T-helper 9 cell (primary cell): ENCODE results near the gene GSG1L.
A peak's percentile ranks its signal among the peaks of the same experiment; 100 is the strongest.
"Not testable (repeated sequence)": the region's sequence is repeated elsewhere in the genome, so short reads cannot be mapped to it uniquely, and the experiment has no call there.

ENCODE experiments used
- DNase-seq: peaks from one replicate; pipeline ENCODE4 v3.0.0-alpha.2; 2020

The GSG1L gene

GRCh38 chr16:27977966-27978365, 85.5 kb downstream of the GSG1L start:
- no peak for DNase-seq

DNA sequence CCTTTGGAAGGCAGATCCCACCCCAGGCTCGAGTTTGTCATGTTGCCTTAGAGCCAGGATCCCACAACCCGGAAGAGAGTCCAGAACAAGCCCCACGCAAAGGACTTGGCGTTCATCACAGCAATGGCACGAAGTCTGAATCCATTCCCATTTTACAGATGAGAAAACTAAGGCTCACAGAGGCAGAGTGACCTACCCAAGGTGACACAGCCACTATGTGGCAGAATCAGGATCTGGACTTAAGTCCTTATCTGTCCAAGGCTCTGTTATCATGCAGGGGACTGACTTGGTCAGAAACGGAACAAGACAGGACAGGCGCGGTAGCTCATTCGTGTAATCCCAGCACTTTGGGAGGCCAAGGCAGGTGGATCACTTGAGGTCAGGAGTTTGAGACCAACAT, 86.5 kb downstream of the GSG1L start:
- no peak for DNase-seq

GRCh38 chr16:27974896-27975540, 88.5 kb downstream of the GSG1L start:
- no peak for DNase-seq

DNA sequence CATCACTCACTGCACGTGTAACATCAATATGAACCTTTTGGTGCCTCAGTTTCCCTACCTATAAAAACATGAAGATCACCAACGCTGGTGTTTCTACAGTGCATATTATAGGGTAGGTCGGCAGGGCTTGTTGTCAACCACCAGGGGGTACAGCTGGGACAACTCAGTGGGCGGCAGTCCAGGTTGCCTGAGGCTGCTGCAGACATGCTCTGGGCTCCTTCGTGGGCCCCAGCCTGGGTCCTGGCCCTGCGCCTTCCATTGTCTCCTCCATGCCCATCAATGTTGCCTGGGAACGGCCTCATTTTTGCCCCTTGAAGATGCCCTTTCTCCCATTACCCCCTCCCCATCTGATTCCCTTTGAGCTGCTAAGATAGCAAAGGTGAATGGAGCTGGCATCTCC, 89.8 kb downstream of the GSG1L start:
- no peak for DNase-seq

- DNase-seq = peak; percentile 6
Observed at GRCh38 chr16:27972500-27972899, 91.0 kb downstream of the GSG1L start.

GRCh38 chr16:27969574-27969973, 93.9 kb downstream of the GSG1L start:
- no peak for DNase-seq

DNA sequence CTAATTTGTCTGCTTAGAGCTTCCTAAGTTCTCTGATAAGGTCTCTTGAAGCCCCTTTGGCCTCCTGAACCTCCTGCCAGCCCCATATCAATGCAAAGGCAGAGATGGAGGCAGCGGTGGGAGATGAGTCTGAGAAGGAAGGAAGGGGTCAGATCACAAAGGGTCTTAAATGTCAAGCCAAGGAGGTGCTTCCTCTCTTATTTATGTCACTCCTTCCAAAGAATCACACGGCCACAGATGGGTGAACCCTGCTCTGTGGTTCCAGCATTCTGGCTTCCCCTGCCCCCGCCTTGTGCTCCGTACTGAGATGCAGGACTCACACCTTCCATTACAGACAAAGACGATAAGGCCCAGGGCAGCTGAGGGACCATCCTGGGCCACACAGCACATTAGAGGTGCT, 96.3 kb downstream of the GSG1L start:
- DNase-seq = no peak

DNA sequence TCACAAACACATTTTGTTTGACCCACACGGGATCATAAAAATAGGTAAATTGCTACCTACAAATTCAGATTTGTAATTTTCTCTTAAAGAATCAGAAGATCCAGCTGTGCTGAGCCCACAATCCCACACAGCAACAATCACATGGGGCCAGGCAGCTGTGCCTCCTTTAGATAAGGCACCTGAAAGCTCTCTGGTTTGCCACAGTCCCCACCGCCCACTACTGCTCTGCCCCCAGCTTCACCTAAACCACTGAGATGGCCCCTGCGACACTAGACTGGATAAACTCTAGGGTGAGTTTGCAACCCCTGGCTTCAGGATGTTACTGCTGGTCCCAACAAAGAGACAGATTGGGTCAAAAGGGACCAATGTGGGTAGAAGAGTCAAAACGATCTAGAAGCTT, 96.8 kb downstream of the GSG1L start:
- no peak for DNase-seq

DNA sequence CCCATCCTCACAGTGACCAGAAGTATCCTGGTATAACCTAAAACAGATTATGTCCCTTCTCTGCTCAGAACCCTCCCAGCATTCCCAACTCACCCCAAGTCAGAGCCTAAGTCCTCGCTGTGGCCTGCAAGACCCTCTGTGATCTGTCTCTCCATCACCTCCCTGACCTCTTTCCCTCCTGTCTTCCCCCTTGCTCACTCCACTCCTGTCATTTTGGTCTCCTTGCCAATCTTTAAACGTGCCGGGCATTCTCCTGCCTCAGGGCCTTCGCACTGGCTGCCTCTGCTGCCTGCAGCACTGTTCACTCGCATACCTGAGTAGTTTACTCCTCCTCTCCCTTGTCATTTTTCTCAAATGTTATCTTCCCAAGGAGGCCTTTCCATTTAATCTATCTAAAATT, 97.7 kb downstream of the GSG1L start:
- DNase-seq = no peak

GRCh38 chr16:27963471-27963965, 100.0 kb downstream of the GSG1L start:
- no peak for DNase-seq

- DNase-seq = no peak
Observed at GRCh38 chr16:27962197-27962596, 101.3 kb downstream of the GSG1L start.

- DNase-seq = no peak
Observed at GRCh38 chr16:27961296-27961620, 102.3 kb downstream of the GSG1L start.

DNA sequence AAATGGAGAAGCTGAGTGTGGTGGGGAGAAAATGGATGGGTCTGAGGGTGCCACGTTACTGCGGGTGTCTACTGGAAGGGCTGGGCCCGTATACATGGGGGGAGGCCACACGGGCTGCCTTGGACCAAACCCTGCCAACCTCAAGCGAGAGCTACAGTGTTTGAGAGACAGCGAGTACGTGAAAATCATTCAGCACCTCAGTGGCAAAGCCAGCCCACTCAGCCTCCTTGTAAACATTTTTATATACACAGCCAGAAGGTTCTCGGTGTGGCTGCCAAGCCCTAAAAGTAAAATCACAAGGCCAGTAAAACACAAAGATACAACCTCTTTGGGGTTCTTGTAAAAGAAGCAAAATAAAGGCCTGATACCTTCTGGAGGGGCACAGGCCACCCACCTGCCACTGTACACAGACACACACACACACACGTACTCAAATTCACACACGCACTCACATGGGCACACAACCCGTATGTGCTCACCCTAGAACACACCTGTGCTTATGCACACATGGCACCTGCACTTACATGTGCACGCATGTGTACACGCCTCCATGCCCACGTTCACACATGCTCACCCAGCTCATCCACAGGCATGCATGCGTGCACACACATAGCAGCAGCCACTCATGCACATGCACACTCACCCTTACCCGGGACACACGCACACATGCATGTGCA, 102.8 kb downstream of the GSG1L start:
- DNase-seq = no peak

- no peak for DNase-seq
Observed at GRCh38 chr16:27959914-27960313, 103.6 kb downstream of the GSG1L start.

- no peak for DNase-seq
Observed at GRCh38 chr16:27954191-27954590, 109.3 kb downstream of the GSG1L start.

DNA sequence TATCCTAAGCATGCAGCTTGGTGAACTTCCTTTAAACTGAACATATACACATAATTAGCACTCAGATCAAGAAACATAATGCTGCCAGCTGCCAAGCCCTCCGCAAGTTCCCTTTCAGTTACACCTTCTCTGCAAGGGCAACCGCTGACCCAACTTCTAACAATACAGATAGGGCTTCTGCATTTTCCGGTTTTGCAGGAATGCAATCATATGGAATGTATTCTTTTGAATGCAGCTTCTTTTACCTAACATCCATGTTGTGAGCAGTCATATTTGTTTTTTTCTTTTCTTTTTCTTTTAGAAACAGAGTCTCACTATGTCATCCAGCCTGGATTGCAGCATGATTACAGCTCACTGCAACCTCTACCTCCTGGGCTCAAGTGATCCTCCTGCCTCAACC, 110.7 kb downstream of the GSG1L start:
- DNase-seq = no peak

DNA sequence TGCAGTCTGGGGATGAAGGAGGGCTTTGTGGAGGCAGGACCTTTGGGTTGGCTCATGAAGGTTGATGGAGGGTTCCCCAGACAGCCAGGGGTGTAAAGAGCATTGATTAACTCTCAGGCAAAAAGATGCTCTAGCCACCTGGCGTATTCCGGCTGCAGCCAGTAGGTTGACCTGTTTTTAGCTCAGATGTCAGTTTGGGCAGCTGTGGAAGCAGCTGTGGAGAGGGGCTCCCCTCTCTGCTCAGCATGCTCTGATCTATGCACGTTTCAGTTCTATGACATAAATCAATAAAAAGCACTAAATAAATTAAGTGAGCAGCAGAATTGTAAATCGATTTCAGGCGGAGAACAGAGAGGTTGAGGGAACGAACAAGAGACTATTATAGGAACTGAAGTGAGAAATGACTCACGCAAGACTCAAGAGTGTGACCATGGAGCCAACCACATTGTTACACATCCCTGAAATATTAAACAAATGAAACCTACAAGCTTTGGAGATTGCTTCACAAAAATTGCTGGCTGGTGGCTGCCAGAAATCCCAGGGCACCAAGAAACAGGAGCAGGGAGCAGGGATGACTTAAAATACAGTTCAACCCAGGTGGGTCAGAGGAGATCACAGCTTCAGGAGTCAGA, 111.9 kb downstream of the GSG1L start:
- DNase-seq = no peak

DNA sequence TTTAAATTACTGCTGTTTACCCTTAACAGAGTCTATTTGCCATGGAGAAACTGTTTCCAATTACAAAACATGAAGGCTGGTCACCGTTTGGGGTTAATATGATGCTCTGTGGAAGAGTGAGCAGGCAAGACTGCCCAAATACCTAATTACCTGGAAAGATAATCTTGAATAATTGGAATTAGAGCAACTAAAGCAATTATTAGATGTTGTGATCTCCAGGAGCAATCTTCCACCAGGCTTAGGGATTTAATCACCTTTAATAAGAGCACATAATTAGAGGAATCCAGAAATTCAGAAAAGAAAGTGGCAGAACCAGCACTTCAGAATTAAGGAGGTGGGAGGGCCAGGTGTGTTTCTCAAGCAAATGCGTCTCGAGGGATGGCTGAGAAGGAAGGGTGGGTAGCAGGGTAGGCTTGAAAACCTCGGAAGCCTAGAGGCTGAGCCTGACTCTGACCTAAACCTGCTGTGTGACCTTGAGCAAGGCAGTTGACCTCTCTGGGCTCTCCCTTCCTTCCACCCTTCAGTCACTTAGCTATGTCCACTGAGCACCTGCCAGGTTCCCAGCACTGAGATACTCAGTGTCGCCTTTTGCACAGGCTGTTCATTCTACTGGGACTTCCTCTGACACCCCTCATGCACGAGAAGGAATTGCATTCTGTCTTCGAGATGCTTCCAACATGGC, 113.2 kb downstream of the GSG1L start:
- no peak for DNase-seq

DNA sequence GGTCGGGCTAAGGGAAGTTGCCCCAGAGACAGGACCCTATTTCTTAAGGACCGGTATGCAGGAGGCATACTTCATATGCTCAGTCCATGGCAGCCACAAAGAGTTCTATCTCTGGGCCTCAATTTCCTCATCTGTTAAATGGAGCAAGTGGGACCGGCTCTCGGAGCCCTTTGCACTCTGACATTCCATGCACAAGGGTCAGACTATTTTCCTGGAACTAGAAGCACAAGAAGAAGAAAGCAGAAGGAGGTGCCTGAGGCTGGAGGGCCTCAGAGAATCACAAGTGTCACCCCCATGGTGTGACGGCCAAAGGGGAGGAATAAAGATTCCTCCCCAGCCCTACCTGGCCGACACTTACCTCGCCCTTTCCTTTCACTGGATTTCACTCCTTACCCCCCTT, 115.8 kb downstream of the GSG1L start:
- DNase-seq = no peak

DNA sequence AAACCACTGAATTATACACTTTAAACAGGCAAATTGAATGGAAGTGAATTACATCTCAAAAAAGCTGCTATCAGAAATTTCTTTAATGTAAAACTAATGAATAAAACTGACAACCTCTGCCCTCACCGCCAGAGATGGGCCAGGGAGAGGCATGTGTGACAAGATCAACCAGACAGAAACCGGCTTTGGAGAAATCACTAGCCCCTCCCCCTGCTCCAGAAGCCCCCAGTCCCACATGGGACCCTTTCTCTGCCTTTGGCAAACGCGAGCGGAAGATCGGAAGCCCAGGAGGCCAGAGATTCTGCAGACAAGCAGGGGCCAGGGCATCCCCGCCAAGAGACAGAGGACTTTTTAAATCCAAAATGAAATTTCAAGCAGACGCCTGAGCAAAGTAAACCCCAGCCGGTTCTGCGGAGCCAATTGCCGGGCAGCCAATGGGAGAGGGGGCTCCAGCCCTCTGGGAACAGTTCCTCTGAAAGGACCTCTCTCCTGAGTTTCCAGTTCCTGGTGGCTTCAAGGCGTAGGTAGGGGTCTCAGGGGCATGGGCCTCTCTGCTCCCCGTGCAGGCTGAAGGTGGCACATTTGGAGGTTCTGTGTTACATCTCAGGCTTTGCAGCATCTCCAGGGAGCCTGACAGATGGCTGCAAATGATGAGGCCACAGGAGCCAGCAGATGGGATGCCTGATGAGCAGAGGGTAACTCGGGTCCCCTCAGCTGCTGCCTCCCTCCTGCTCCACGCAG, 118.1 kb downstream of the GSG1L start:
- no peak for DNase-seq

GRCh38 chr16:27943766-27944165, 119.7 kb downstream of the GSG1L start:
- DNase-seq = no peak

- DNase-seq = not testable (repeated sequence)
Observed at GRCh38 chr16:27942071-27942470, 121.4 kb downstream of the GSG1L start.

DNA sequence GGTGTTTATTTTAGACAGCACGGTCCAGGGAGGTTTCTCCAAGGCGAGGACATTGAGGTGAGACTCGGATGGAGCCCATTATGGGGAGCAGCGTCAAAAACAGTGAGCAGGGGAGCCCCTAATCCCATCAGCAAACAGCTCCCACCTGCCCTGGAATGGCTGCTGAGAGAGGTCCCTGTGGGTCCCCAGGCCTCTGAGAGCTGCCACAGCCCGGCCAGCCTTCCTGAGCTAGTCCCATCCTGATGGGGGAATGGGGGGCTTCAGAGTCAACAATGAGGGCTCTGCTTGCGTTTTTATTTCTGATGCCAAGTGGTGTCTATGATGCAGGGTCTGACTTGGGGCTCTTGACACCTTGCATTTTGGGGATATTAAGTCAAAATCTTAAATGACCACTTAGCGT, 128.4 kb downstream of the GSG1L start:
- DNase-seq = no peak
